NAMALWA (cell line): Measurements from ENCODE around the gene SLC12A8.

Experiments
- DNase-seq: peaks from one replicate; pipeline ENCODE4 v3.0.0-alpha.2; 2015; ENCODE audit warnings: low spot score

Gene SLC12A8

DNA sequence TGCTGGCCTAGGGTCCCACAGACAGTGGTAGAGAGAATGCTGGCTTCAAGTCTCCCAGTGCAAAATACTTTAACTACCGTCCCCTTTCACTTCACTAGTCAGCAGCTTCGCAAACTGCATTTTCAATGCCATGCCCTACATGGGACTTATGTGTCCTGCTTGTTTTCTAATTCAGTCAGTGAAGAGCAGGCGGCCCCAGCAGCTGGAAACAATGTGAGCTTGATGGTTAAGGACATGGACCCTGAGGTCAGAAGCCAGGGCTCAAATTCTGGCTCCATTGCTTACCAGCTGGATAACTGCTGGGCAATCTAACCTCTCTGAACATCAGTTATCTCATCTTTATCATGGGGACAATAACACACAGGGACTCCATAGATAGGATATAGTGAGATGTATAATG is 58.4 kb downstream of the SLC12A8 start:
- DNase-seq: no peak

DNA sequence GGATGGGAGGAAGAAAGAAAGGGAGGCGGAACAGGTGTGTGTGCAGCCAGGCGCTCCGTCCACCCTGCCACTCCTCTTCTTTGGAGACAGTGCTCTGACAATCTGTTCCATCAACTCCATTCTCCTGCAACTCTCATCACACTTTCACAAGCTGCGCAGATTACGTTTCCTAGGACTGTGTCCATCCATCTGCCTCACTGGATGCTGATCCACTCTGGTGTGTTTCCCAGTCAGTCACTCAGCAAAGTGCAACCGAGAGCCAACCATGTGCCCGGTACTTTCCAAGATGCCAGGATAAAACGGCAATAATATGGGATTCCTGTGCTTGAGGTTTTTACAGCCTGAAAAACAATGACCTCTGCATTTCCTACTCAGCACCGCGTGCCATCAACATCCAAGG is 59.6 kb downstream of the SLC12A8 start:
- DNase-seq: no peak

DNA sequence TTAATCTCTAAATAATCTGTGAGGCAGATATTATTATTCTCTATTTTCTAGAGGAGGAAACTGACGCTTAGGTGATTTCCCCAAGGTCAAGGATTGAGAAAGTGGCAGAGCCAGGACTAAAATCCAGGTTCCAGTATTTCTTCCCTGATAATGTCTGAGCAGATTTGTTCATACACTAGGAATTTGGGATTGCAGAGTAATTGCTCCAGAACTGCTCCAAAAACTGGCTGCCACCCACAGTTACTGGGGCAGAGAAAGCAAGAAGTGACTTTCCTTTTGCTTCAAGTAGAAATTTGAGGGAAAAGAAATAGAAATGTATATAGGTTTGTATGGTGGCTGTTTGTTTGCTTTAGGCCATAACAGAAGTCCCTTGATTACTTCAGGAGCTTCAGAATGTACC is 60.6 kb downstream of the SLC12A8 start:
- DNase-seq: no peak

DNA sequence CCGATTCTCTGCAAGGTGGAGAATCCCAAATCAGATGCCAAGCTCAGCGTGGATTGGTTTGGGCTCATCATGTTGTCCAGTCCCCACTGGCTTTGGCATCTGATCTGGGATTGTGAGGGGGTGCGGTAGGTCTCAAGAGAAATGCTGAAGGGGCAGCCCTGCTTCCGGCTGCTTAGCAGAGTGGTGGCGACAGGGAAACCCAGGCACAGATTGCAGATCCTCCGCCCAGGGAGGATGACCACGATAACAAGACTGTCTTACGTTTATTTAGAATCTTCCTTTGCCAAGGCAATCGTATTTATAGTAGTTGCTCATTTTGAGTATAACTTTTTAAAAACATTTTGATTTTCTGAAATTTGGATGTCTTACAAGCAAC is 61.1 kb downstream of the SLC12A8 start:
- DNase-seq: no peak

DNA sequence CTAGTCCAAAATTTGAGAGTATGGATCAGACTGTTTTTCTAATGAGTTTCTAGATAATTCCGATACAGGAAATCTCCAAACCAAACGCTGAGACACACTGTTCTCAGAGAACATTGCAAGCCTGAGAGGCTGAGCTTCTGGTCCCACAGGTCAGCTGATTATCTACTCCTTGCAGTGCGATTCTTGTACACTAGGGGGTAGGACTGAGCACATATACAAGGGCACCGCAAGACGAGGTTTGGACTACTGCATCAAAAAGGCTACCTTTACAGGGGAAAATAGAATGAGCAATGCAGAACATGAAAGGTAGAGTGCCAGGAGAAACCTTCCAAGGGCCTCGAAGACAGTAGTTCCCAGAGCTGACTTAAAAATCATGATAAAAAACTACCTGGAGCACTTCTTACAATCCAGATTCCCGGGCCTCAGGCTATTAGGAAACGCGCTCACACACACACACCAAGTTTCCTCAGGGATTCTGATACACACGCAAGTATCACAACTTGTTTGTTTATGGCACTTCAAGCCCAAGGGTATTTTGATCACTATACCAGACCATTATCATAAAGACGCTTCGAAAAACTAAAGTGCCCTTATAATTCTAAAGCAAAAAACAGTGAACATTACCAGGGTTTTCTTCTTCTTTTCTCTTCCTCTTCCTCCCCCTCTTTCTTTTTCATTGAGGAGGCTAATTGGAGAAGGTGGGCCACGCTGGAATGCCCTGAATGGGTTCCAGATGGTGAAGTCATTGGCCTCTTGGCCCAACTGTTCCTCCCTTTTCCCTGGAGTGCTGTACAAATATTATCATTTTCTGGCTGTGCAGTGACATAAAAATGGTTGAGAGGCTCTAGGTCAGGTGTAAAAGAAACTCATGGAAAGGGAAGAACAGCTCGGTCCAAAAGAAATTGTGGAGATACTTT is 61.8 kb downstream of the SLC12A8 start:
- peak; percentile 82 for DNase-seq

DNA sequence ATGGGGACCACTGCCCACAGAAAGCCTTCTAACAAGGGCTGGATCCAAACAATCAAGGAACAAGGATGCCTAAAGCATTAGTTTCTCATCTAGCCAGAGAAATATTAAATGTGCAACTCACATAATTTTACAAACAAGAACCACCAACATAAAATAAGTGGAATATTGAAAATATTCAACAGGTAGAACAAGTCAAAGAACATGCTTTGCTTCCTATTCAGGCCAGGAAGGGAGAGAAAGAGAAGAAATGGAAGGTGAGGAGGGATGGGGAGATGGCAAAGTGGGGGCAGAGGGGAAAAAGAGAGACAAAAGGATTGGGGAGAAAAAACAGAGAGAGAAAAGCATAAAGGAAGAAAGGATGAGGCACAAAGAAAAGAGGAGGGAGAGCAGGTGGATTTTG is 63.1 kb downstream of the SLC12A8 start:
- no peak for DNase-seq

DNA sequence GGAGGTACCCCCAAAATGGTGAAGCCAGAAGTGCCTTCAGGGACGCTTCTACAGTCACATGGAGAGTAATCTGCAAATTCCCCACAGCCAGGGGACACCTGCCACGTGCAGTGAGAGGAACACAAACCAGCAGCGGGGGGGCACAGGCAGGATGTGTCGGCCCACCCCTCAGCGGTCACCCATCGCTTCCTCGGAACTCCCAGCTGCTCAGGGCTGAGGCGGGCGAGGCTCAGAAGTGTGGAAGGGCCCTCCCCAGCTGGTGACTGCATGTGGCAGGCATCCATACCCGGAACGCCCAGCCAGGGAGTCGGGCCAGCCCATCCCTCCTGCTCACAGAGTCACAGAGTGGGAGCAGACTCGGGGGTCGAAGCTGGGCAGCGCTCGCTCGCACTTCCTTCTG is 63.7 kb downstream of the SLC12A8 start:
- DNase-seq: no peak

DNA sequence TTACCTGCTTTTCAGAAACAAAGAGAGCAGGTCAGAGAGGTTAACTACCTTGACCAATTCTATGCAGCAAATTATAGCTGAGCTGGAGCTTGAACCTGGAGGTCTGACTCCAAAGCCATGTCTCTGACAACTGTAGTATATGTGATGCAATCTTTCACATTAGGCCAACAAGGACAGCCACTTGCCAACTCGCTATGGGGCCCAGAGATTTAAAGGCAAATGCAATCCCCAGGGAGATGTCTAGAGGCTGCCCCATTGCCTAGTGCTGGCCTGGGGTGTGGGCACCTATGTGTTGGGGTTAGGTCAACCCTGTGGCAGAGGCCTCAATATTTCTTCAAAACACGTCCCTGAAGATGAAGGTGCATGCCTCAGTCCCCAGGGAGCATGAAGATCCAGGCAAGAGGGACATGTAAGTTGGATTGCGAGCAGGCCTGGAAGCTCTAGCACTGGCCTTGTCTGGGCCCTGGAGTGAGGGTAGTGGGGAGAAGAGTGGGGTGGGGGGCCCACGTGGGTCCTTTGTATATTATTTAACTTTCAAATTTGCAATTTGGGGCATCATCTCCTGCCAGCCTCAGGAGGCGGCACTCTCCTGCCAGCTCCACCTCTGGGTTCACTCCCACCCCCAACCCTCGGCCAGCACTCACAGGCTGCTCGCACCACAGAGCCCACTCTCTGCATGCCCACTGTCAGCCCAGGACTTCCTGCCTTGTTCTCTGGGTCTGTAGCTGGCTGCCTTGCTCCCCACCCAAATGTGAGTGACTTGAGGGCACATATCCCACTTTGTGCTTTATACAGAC is 64.3 kb downstream of the SLC12A8 start:
- DNase-seq: no peak

DNA sequence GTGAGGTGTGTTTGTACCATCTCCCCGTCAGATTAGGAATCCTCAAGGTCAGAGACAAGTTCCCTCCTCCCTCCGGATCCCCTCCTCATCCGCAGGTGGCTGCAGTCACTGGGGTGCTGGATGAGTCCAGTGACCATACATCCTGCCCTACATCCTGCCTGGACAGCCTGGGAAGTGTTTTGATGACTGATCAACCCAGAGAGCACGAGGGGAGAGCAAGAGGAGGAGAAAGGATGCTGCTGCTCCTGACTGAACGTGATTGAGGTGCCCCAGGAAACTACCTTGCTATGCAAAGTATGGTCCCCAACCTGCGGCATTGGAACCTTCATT is 65.1 kb downstream of the SLC12A8 start:
- no peak for DNase-seq

DNA sequence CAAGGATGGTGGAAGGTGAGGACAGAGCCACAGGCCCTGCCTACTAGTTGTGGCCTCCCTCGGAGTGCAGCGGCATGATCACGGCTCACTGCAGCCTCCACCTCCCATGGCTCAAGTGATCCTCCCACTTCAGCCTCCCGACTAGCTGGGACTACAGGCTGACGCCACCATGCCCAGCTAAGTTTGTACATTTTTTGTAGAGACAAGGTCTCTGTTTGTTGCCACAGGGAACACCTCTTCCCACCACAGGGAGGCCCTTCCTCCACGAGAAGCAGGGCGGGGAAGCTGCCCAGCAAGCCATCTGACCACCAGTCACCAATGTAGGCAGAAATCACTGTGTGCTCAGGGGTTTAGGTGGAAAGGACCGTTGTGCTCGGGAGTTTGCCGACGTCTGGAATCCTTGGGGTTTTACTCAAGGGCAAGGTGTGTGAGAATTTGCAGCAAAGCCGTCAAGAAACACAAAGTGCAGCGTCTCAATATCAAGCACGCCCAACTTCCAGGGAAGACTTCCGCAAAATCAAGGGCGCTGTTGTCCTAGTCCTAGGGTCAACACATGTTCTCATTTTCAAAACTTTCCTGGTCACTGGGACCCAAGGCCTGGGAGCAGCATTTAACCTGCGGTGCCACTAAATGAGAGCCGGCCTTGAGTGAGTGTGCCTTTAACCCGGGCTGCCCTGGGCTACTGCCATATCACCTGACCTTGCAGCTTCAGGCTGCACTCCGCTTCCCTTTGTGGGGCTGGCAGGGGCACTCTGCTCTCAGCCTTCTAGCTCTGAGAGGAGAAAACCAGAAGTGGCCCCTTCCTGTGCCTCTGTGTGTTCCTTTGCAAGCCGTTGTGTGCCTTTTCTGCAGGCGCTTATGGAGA is 65.7 kb downstream of the SLC12A8 start:
- no peak for DNase-seq

DNA sequence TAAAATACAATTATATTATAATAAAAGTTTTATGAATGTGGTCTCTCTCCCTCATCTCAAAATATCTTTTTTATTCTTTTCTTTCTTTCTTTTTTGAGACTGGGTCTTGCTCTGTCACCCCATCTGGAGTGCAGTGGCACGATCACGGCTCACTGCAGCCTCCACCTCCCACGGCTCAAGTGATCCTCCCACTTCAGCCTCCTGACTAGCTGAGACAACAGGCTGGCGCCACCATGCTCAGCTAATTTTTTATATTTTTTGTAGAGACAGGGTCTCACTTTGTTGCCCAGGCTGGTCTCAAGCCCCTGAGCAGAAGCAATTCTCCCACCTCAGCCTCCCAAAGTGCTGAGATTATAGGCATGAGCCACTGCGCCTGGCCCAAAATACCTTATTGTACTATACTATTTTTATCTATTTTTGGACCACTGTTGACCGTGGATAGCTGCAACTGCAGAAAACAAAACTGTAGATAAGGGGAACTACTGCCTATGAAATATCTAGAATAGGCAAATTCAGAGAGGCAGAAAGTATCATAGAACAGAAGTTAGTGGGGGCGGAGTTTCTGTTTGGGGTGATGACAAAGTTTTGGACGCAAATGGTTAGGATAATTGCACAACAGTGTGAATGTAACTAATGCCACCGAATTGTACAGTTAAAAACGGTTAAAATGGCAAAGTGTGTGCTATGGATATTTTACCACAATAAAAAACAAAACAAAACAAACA is 66.6 kb downstream of the SLC12A8 start:
- no peak for DNase-seq

DNA sequence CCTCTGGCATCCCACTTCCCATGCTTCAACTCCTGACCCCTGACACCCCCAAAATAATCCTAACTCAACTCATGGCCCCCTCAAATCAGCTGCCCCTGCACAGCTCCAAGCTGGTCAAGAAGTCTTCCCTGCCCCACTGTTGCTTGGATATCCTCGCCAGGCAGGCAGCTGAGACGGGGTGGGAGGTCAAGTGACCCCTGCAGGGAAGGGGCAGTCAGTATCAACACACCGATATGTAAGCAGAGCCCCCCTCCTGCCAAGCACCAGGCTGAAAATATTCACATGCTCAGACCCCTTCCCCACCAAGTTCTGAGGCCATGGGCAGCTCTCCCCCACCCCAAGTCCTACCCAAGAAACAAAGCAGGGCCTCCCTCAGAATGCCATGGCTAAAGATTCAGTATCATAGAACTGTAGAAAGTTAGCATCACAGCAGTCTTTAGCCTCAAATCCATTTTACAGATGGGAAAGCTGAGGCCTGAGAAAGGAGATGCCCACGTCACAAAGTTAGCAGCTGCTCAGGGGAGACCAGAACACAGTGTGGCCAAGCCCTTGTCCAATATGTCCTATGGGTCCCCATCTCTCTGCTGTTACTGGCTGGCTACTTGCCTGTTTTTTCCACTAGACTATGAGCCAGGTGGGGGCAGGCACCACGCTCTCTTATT is 67.8 kb downstream of the SLC12A8 start:
- DNase-seq: no peak

DNA sequence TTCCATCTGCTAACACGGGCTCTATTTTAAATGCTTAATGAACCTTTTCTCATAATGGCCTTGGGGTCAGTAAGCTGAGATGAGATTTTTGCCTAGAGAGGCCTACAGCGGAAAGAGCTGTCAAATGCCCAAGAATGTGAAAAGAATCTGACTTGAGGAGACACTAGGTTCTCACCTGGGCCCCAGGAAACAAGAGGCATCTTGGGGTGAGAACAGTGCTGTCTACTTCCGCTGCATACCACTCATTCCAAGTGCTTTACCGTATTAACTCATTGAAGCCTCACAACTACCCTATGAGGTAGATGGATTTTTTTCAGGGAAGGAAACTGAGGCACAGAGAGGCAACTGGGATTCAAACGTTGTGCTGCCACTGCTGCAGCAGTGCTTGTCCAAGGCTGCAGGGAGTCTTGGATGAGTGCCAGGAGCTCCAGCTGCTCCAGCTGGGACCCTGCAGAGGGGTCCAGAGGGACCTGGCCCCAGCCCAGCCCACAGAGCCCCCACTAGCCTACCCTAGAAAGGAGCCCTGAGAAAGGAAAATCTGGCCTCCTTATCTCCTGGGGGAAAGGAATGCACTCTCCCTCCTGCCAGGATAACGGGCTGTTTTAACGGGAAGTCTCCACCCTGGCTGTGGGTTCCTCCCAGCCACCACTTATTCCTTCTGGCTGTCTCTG is 68.4 kb downstream of the SLC12A8 start:
- no peak for DNase-seq

DNA sequence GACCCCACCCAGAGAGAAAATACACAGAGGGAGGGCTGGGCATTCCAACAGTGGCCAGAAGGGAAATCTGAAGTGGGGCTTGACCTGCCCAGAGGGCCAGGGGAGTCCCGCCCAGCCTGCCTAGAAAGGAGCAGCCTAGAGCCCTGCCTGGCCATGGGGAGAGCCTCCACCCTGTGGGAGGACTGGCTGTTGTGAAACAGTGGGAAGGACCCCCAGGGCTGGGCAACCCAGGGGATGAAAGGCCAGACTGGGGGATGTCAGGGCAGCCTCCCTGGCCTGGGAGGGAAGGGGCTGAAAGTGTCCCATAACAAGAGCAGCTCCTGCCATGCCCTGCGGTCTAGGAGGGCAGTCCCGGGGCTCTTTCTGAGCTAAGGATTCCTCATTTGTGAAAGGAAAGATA is 69.0 kb downstream of the SLC12A8 start:
- no peak for DNase-seq

DNA sequence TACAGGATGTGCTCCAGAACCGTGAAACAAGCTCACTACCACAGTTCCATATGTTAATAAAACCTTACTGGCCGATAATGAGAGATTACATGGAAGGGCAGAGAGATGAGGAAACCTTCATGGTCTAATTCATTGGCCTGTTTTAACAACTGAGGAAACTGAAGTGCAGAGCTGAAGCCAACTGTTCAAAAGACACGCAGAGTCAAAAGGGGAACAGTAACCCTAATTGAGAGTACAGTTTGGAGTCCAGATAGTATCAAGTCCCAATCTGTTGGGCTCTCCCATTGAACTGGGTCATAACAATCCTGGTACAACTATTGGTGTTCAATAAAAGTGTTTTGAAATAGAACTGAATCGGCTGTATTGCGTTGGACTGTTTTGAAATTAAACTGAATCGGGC is 69.6 kb downstream of the SLC12A8 start:
- no peak for DNase-seq

DNA sequence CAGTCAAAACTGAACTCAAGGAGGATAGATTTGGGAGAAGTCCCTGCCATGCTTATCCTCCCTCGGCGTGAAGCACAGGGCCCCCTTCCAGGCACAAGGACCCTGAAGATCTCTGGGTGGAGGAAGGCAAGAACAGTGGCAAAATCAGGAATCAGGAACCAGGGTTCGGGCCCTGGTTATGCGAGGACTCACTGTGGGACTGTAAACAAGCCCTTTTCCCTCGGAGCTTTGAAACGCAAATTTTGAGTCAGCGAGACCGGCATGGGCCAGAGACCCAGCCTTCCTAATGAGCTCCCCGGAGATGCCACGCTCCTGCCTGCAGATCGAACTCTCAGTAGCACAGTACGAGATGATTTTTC is 70.1 kb downstream of the SLC12A8 start:
- DNase-seq: no peak

DNA sequence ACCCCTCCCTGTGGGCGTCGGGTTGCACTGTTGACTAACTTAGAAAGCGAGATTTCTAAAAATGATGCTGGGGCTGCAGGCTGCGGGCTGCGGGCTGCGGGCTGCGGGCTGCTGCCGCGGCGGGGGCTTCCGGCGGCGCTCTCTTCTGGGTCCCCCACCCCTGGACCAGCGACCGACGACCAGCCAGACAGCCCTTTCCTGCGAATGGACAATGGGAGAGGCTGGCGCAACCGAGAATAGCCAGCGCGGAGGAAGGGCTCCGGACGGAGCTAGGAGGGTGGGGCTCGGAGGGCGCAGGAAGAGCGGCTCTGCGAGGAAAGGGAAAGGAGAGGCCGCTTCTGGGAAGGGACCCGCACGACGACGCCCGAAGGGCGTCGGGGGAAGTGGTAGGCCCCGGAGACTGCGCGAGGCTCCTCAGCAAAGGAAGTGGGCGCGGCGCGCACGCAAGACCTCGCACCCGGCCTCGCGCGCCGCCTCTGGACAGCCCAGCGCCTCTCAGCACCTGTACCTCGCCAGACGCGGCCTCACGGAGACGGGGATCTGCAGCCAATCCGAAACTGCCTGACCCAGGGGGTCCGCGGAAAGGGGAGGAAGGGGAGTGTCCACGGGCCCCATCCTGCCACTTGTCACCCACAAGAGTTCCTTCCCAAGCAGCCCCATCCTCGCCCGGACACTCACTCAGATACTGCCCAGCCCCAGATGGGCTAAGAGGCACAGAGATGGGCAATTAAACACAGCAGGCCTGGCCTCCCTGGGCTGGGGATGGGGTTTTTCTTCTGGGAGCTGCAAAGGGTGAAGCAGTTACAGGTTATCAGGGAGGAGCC is 70.7 kb downstream of the SLC12A8 start:
- no peak for DNase-seq

DNA sequence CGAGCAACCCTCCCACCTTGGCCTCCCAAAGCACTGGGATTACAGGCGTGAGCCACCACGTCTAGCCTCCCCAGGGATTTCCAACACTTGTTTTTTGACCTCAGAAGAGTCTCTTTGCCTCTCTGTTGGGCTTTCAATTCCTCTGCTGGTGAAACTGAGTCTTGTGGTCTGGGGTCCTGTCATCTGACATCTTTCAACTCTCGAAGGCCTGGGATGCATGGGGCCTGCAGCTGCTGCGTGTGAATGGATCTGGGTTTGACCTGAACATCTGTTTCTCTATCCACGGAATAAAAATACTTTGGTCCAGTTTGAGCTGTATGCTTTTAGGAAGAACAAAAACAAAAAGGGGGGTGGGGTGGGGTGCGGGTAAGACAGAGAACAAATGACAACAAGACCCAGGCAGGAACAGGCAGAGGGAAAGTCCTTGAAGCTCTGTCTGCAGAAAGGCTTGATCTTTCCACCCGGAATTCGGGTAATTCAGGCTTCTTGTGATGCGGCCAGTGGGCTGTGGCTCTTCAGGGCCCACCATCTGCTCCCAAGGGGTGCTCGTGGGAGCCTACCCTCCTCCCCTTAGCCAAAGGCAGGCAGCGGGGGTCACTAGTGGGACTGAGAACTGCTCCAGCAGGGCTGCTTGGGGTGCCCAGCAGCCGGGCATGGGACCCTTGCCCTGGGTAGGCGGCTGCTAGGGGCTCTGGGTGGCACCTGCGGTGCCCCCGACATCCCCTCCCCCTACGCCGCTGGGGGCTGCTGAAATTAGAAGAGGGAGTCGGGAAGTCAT is 71.5 kb downstream of the SLC12A8 start:
- DNase-seq: no peak
